Stimulated activated CD4-positive, alpha-beta T cell treated with anti-CD3 and anti-CD28 coated beads, Interleukin-1b, Interleukin-23, amount 100 ng/mL, for 48 hours (primary cell): ENCODE data around the gene RBM34.

Experiments used
- DNase-seq: peaks from one replicate; pipeline ENCODE4 v3.0.0-alpha.2; 2020

The RBM34 gene

GRCh38 chr1:235152235-235152634 lies 8.8 kb downstream of the RBM34 start:
- DNase-seq, result no peak

DNA sequence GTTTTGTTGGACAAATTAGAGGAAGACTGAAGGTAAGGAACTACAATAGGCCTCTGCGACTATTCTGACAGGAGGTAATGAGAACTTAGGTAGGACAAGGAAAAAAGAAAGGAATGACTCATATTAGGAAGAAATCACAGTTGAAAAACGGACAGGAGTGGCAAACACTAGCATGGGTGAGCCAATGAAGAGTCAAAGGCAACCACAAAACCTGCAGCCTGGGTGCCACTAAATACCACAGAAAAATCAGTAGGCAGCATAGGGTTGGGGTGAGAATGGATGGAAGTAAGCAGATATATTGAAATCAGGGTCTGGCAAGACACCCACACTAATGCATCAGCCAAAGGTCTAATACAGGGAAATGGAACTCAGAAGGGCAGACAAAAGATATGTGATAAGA lies 10.0 kb downstream of the RBM34 start:
- no peak for DNase-seq

DNA sequence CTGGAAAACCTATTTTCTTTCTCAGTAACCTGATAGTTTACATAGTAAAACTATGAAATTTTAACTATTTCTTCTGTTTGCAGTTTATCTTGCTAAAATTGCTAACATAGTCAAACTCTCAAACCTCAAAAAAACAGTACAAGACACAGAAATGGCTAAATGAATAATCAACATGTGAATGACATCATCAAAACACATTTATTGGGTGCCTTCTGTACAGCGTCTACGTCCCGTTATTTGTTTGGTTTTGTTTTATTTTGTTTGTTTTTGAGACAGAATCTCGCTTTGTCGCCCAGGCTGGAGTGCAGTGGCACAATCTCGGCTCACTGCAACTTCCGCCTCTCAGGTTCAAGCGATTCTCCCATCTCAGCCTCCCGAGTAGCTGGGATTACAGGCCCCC lies 11.2 kb downstream of the RBM34 start:
- DNase-seq, result no peak

DNA sequence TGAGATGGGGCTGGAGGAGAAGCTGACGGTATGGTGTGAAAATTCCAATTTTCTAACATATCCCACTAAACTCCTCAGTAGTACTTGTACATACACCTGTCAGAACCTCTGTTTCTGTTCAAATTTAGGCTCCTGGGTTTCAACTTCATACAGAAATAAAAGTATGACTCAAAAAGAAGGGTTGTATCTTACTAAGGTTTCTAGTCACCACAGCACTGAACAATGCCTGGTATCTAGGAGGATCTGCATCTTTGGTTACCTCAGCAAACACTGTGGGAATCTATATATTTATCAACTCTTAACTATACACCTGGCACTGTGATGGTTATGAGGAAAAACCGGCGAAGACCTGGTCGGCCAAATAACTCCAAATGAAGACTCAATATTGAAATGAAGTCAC lies 13.8 kb downstream of the RBM34 start:
- DNase-seq, result no peak

- no peak for DNase-seq
Measured at GRCh38 chr1:235145639-235146038, 15.4 kb downstream of the RBM34 start.

DNA sequence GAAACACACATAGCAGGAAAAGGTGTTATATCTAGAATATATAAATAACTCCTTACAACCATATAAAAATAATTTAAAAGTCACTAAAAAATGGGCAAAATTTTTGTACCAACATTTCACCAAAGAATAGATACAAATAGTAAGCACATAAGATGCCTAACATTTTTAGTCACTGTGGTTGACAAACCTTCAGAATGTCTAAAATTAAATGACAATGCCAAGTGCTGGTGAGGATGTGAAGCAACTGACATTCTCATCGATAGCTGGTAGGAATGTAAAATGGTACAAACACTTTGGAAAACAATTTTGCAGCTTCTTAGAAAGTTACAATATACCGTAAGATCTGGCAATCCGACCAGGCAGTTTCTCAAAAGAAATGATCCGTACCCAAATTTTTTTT lies 18.1 kb downstream of the RBM34 start:
- DNase-seq, result no peak

DNA sequence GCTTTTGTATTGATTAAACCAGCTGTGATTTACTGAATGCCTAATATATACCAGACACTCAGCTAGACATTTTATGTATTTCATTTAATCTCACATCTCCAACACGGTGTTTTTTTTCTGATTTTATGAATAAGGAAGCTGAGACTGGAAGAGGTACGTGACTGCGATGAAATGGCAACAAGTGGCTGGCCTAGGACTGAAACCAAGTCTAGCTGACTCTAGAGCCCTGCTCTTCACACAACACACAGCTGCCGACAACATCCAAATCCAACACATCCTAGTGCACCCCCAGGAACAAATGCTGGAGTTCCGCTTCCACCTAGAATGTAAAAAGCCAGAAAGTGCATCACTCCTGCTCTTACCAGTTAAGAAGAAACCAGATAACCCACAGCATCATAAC lies 21.7 kb downstream of the RBM34 start:
- no peak for DNase-seq

DNA sequence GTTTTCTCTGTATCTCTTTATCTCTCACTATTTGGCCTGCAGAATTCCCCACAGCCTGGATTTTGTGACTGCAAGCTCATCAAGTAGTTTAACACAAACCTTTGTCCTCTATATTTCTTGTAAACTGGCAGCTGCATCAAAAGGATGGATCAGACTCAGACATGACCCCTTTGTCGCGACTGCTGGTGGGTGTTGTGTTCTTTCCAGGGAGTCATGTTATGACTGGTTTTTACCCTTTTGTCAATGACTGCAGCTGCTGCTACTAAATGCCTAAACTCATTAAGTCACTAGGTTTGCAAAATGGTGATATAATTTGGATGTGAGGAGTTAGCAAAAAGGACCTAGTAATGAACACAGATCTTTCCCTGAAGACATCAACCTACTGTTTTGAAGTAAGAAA lies 22.2 kb downstream of the RBM34 start:
- DNase-seq, result peak; percentile 46

DNA sequence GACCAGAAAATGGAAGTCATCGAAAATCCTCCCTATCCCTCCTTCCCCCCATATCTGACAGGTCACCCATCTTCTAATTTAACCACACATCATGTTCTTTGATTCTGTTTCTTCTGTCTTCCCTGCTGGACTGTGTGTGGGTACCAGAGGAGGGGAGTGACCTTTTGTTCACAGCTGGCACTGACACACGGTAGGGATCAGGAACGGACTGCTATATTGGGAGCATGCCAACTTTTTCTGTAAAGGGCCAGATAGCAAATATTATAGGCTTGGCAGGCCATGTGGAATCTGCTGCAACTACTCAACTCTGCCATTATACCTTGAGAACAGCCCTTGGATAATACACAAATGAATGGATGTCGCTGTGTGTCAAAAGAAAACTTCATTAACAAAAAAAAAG lies 24.9 kb downstream of the RBM34 start:
- DNase-seq, result no peak

DNA sequence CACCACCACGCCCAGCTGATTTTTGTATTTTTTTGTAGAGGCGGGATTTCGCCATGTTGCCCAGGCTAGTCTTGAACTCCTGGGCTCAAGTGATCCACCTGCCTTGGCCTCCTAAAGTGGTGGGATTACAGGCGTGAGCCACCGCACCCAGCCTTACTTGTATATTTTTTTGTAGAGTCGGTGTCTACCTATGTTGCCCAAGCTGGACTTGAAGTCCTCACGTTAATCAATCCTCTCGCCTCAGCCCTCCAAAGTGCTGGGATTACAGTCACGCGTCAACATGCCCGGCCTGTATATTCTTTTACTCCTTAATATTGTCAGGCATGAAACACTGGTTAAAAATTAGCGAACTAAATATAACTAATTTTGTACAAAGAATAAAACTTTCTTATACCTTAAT lies 26.9 kb downstream of the RBM34 start:
- no peak for DNase-seq

DNA sequence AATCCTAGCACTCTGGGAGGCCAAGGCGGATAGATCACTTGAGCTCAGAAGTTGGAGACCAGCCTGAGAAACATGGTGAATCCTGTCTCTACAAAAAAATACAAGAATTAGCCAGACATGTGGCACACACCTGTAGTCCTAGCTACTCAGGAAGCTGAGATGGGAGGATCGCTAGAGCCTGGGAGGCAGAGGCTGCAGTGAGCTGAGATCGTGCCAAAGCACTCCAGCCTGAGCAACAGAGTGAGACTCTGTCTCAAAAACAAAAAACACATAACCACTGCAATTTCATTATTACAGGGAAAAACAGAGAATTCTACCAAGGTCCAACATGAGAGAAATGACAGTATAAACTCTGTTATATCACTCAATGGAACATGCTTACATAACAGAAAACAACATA lies 28.0 kb downstream of the RBM34 start:
- no peak for DNase-seq

- DNase-seq, result peak; percentile 22
Measured at GRCh38 chr1:235131961-235132360, 29.1 kb downstream of the RBM34 start.

- no peak for DNase-seq
Measured at GRCh38 chr1:235130766-235131270, 30.2 kb downstream of the RBM34 start.

- no peak for DNase-seq
Measured at GRCh38 chr1:235129774-235130570, 31.1 kb downstream of the RBM34 start.

DNA sequence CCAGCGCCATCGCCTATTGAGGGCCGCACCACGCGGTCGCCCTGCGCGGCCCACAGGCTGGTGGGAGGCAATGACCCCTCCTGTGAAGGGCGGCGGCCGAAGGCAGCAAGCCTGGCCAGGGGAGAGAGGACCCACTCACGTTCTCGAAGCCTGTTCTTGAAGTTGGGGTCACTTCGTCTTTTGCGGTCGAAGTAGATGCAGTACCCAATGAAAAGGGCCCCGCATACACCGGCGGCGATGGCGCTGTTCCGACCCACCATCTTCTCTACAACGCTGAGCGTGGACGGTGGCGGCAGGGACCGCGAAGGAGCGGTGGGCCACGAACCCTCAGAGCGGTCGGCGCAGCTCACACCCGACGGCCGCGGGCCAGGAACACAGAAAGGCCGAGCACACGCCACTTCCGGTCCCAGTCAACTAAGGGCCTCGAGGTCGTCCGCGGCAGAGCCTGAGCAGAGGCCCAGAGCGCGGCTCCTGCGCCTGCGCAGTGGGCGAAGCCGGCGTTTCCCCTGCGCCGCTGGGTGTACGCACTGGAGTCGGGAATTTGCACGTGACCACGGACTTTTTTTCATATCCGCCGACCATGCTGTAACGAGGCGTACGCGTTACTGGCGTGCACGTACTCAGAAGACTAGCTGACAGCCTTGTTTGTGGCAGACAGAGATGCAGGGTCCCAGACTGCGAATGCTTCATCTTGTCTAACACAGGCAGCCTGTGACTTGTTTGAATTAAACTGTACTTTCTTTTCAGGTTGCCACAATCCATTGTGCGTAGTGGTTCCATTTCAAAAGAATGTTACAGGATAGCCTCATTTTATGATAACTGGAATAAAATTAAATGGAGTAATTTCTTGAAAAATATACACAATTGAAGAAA lies 32.4 kb downstream of the RBM34 start, which contains the start of gene TOMM20:
Gene TOMM20 (minus strand): TSS at position 382 of the 873 bp plus-strand sequence. CDS start 122 bp downstream, at position 260.
- DNase-seq, result peak; percentile 97

- DNase-seq, result peak; percentile 17
Measured at GRCh38 chr1:235127732-235128455, 33.2 kb downstream of the RBM34 start.

DNA sequence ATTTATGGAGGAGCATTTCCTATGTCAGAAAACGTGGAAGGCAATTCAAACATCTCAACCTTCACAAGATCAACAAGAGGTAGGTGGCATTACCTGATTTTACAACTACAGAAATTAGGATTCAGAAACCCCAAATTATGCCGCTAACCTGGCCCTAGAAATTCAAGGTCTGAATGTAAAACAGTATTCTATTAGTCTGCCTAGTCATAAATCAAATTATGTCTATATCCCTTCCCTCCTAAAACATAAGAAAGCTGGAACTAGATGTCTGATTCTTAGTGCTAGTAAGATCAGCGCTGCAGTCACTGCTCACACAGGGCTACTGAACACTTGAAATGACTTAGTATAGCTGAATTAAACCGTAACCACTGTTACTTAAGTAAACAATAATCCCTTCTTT lies 33.8 kb downstream of the RBM34 start:
- DNase-seq, result no peak

- no peak for DNase-seq
Measured at GRCh38 chr1:235124665-235125064, 36.4 kb downstream of the RBM34 start.

- DNase-seq, result no peak
Measured at GRCh38 chr1:235124111-235124510, 36.9 kb downstream of the RBM34 start.

GRCh38 chr1:235122348-235122747 lies 38.7 kb downstream of the RBM34 start:
- no peak for DNase-seq

GRCh38 chr1:235113183-235113917 lies 47.7 kb downstream of the RBM34 start:
- DNase-seq, result no peak
